Coronary artery (tissue), 2 donors: ENCODE measurements around the gene HHIP.
"Not testable (repeated sequence)": the region's sequence is repeated elsewhere in the genome, so short reads cannot be mapped to it uniquely, and the experiment has no call there.

ENCODE experiments used
- DNase-seq: peaks from one replicate; pipeline ENCODE4 v3.0.0-alpha.2; 2017; ENCODE audit warnings: low spot score
- H3K27ac ChIP-seq, 2 donors: fragments of 200-600 bp; sonication (generic); one replicate each; pipeline ENCODE4 v1.5.1; 2016 to 2019
- H3K4me3 ChIP-seq: fragments of 200-600 bp; sonication (generic); 2 replicates; pipeline ENCODE4 v1.5.1; 2016; ENCODE audit warnings: mild to moderate bottlenecking, moderate library complexity
- CTCF ChIP-seq: fragments of 200-600 bp; sonication (generic); IDR thresholded peaks from one replicate; pipeline ENCODE4 v1.5.1; 2019; ENCODE audit warnings: antibody characterized with exemption

The HHIP gene

GRCh38 chr4:144748814-144749555, 103.0 kb downstream of the HHIP start:
- H3K4me3 ChIP-seq = no peak overlapping the region
- no peak for TF ChIP-seq CTCF
- DNase-seq = no peak
- no peak overlapping the region for H3K27ac ChIP-seq

- Histone ChIP-seq H3K27ac (no peak overlapping the region), H3K4me3 (no peak overlapping the region)
- DNase-seq = no peak
- TF ChIP-seq CTCF = no peak
These were observed 104.4 kb downstream of the HHIP start for GRCh38 chr4:144750348-144750747.

GRCh38 chr4:144754562-144755410, 108.8 kb downstream of the HHIP start:
- Histone ChIP-seq H3K4me3 (no peak overlapping the region), H3K27ac (no peak overlapping the region)
- TF ChIP-seq CTCF = no peak
- DNase-seq = no peak

- TF ChIP-seq CTCF = no peak
- no peak overlapping the region for H3K27ac ChIP-seq
- H3K4me3 ChIP-seq = no peak overlapping the region
- no peak for DNase-seq
These were observed 112.0 kb downstream of the HHIP start for GRCh38 chr4:144757969-144758368.

- H3K4me3 ChIP-seq, H3K27ac ChIP-seq, DNase-seq: not testable (repeated sequence)
These were observed 122.9 kb downstream of the HHIP start for GRCh38 chr4:144768809-144769208.

GRCh38 chr4:144778364-144778763, 132.4 kb downstream of the HHIP start:
- DNase-seq = no peak
- TF ChIP-seq CTCF = no peak
- Histone ChIP-seq H3K27ac (no peak overlapping the region), H3K4me3 (no peak overlapping the region)

- no peak overlapping the region for H3K4me3 ChIP-seq
- no peak for TF ChIP-seq CTCF
- DNase-seq = no peak
- H3K27ac ChIP-seq = no peak overlapping the region
These were observed 136.4 kb downstream of the HHIP start for GRCh38 chr4:144782345-144782744.
